ENCODE results near the gene HAAO. TPM values are rescaled to one million over a fixed set of nuclear protein-coding genes. Genes with fewer than 3 reads are reported as not detected.

Gene HAAO
- total RNA-seq, 1 experiment from 2014 or later: 8.0 TPM

- no peak for TF ChIP-seq CDX4 (CRISPR knock-in tag; IDR thresholded peaks at IDR 0.05; ENCODE audit: borderline replicate concordance)
- no peak for TF ChIP-seq ATF6 (CRISPR knock-in tag; IDR thresholded peaks at IDR 0.05)
- TF ChIP-seq ZNF317 (CRISPR knock-in tag; IDR thresholded peaks at IDR 0.05; ENCODE audit: borderline replicate concordance, low read depth): no peak
- TF ChIP-seq ARID4B (CRISPR knock-in tag; IDR thresholded peaks at IDR 0.05; ENCODE audit: borderline replicate concordance): no peak
- TF ChIP-seq ZNF416 (CRISPR knock-in tag; IDR thresholded peaks at IDR 0.05): no peak
- TF ChIP-seq ZMAT4 (CRISPR knock-in tag; IDR thresholded peaks at IDR 0.05): no peak
- TF ChIP-seq NR1H2 (CRISPR knock-in tag; IDR thresholded peaks at IDR 0.05): no peak
- no peak for TF ChIP-seq ZBTB21 (CRISPR knock-in tag; IDR thresholded peaks at IDR 0.05; ENCODE audit: borderline replicate concordance)
- no peak for TF ChIP-seq E2F5 (CRISPR knock-in tag; IDR thresholded peaks at IDR 0.05)
- TF ChIP-seq E2F1 (CRISPR knock-in tag; IDR thresholded peaks at IDR 0.05): no peak
Measured at GRCh38 chr2:42722320-42723190, 69.8 kb downstream of the HAAO start (continued).

GRCh38 chr2:42721898-42722297, 70.5 kb downstream of the HAAO start:
- Mint-ChIP-seq H3K27me3 (ENCODE audit: low read depth) (no peaks in the 10 kb centered on the region), H3K4me1 (peaks cover 17% of the 10 kb centered on the region), H3K9me3 (no peaks in the 10 kb centered on the region), H3K36me3 (peaks cover 8% of the 10 kb centered on the region; the same call in 1 of the 2 replicates), H3K4me3 (no peak overlapping the region), H3K27ac (peak overlapping the region; percentile 23; the same call in 1 of the 2 replicates)
- CTCF ChIA-PET: interaction anchor here (1.1 kb wide), 1 partner anchor 91 kb away, joined by 3 read pairs; no protein-coding TSS in a partner anchor
- no peak for DNase-seq (ENCODE audit: low spot score)
- no peak for ATAC-seq
- POLR2A ChIA-PET: no interaction called here
- no peak for TF ChIP-seq CDX4 (CRISPR knock-in tag; IDR thresholded peaks at IDR 0.05; ENCODE audit: borderline replicate concordance)
- TF ChIP-seq AFF4 (CRISPR knock-in tag; IDR thresholded peaks at IDR 0.05; ENCODE audit: borderline replicate concordance): no peak
- TF ChIP-seq NR1H2 (CRISPR knock-in tag; IDR thresholded peaks at IDR 0.05): no peak
- TF ChIP-seq ELF4 (CRISPR knock-in tag; IDR thresholded peaks at IDR 0.05; ENCODE audit: low read depth): no peak
- no peak for TF ChIP-seq ZNF138 (CRISPR knock-in tag; conservative IDR thresholded peaks at IDR 0.05)
- no peak for TF ChIP-seq ZBTB21 (CRISPR knock-in tag; IDR thresholded peaks at IDR 0.05; ENCODE audit: borderline replicate concordance)
- no peak for TF ChIP-seq NFE2L1 (CRISPR knock-in tag; IDR thresholded peaks at IDR 0.05)
- TF ChIP-seq NFYB (CRISPR knock-in tag; conservative IDR thresholded peaks at IDR 0.05; ENCODE audit: low read depth): no peak
- no peak for TF ChIP-seq IRF1 (CRISPR knock-in tag; IDR thresholded peaks at IDR 0.05)

All from WTC11 (cell line).